Muscle layer of duodenum (tissue), 2 donors: ENCODE measurements around the gene SLC22A4.
A peak's percentile ranks its signal among the peaks of the same experiment; 100 is the strongest.

Experiments used
- H3K27ac ChIP-seq: one replicate; pipeline ENCODE4 v1.7.0; 2013; ENCODE audit warnings: mild to moderate bottlenecking, low read length
- H3K27me3 ChIP-seq: one replicate; pipeline ENCODE4 v1.7.0; 2013; ENCODE audit warnings: low read depth, mild to moderate bottlenecking, control low read depth, low read length
- H3K36me3 ChIP-seq, 2 donors: one replicate each; pipeline ENCODE4 v1.7.0; 2013; ENCODE audit warnings: low read length in 2 of 2, control low read depth in 1 of 2, mild to moderate bottlenecking in 1 of 2; ENCODE audit not compliant: insufficient read depth in 2 of 2, control insufficient read depth in 1 of 2
- H3K4me1 ChIP-seq, 2 donors: one replicate each; pipeline ENCODE4 v1.7.0; 2013; ENCODE audit warnings: low read length in 2 of 2, mild to moderate bottlenecking in 2 of 2, control low read depth in 1 of 2, moderate library complexity in 1 of 2; ENCODE audit not compliant: insufficient read depth in 2 of 2, control insufficient read depth in 1 of 2
- H3K4me3 ChIP-seq, 2 donors: one replicate each; pipeline ENCODE4 v1.7.0; 2013; ENCODE audit warnings: low read length in 2 of 2, low read depth in 1 of 2, mild to moderate bottlenecking in 1 of 2
- H3K9me3 ChIP-seq, 2 donors: one replicate each; pipeline ENCODE4 v1.7.0; 2013; ENCODE audit warnings: low read length in 2 of 2, control low read depth in 1 of 2, mild to moderate bottlenecking in 1 of 2; ENCODE audit not compliant: control insufficient read depth in 1 of 2
- donor health status: healthy.

SLC22A4 gene

DNA sequence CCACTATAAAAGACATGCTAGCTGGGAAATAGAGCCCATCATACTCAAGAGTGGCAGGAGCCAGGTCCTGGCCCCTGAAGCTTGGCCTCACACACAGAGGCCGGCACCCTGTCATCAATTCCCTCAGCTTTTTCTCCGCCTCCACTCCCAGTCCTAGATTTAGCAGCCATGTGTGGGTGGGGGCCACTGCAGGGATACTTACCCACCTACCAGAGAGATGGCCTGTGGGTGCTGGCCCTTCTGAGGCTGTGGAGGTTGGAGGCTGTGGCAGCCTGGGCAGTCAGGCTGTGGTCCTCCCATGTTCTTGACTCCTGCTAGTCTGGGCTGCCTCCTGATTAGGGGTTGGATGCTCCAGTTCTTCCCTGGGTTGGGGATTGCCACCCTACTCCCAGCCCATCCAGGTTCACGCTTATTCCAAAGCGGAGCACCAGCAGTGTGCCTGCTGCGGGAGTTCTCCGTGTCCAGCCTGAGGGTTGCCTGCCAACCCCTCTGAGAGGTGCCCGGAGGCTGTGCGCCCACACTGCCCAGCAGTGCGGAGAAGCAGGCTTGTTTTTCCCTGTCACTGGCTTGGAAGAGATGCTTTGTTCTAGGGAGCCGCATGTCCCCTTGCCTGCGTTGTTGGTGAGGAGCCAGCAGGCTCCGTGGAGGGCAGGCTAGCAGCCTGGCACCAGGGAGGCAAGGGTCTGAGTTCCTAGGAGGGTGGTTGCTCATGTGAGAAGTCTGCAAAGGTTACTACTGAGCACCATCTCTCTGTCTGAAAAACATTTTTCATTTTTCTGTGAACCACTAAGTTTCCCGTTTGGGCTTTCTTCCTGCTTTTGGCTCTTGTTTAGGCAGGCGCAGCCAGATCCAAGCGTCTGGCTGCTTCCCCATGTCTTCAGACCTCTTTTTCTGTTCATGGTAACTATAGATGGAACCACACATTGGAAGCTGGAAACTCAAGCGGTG lies 82.8 kb downstream of the SLC22A4 start:
- H3K27me3 ChIP-seq = no peaks in the 10 kb centered on the region
- no peak overlapping the region for H3K27ac ChIP-seq
- H3K36me3 ChIP-seq = peaks cover 7 to 11% of the 10 kb centered on the region in 2 donors
- H3K9me3 ChIP-seq = no peaks in the 10 kb centered on the region
- H3K4me3 ChIP-seq = no peak overlapping the region
- H3K4me1 ChIP-seq = peaks cover 9 to 21% of the 10 kb centered on the region in 2 donors

DNA sequence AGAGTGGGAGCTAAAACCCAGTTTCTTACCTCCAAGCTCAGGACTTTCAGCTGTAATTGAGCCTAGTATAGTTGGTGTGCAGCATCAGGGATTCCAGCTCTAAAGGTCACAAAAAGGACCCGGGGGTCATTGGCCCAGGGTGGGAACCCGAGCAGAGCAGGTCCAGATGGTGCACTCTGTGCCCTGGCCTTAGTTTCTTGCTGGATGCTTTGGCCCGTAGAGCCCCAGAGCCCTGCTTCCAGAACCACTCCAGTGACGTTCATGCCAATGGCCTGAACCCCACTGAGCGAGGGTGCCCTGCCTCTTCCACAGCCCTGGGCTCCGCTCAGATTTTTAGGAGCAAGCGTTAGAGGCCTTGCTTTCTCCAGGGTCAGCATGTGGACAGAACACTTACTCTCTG lies 83.5 kb downstream of the SLC22A4 start:
- Histone ChIP-seq H3K4me3 (no peak overlapping the region), H3K4me1 (peaks cover 5 to 14% of the 10 kb centered on the region in 2 donors), H3K27me3 (no peaks in the 10 kb centered on the region), H3K36me3 (peaks cover 7 to 11% of the 10 kb centered on the region in 2 donors), H3K9me3 (no peaks in the 10 kb centered on the region), H3K27ac (no peak overlapping the region)

GRCh38 chr5:132378580-132378979 lies 84.4 kb downstream of the SLC22A4 start:
- Histone ChIP-seq H3K9me3 (no peaks in the 10 kb centered on the region), H3K27me3 (no peaks in the 10 kb centered on the region), H3K27ac (no peak overlapping the region), H3K4me1 (peaks cover 5 to 13% of the 10 kb centered on the region in 2 donors), H3K36me3 (peaks cover 7 to 11% of the 10 kb centered on the region in 2 donors), H3K4me3 (no peak overlapping the region)

- no peak overlapping the region for H3K4me3 ChIP-seq
- H3K4me1 ChIP-seq = peaks cover 6 to 14% of the 10 kb centered on the region in 2 donors
- no peaks in the 10 kb centered on the region for H3K27me3 ChIP-seq
- H3K9me3 ChIP-seq = no peaks in the 10 kb centered on the region
- H3K36me3 ChIP-seq = peaks cover 14 to 21% of the 10 kb centered on the region in 2 donors
- H3K27ac ChIP-seq = no peak overlapping the region
Measured at GRCh38 chr5:132380047-132380446, 85.9 kb downstream of the SLC22A4 start.

GRCh38 chr5:132380741-132381140 lies 86.5 kb downstream of the SLC22A4 start:
- Histone ChIP-seq H3K9me3 (no peaks in the 10 kb centered on the region), H3K27me3 (no peaks in the 10 kb centered on the region), H3K4me3 (no peak overlapping the region), H3K36me3 (peaks cover 14 to 21% of the 10 kb centered on the region in 2 donors), H3K4me1 (peaks cover 13 to 21% of the 10 kb centered on the region in 2 donors), H3K27ac (no peak overlapping the region)

GRCh38 chr5:132381614-132382013 lies 87.4 kb downstream of the SLC22A4 start:
- Histone ChIP-seq H3K36me3 (peaks cover 14 to 21% of the 10 kb centered on the region in 2 donors), H3K4me1 (peaks cover 18 to 30% of the 10 kb centered on the region in 2 donors), H3K27me3 (no peaks in the 10 kb centered on the region), H3K27ac (no peak overlapping the region), H3K9me3 (no peaks in the 10 kb centered on the region), H3K4me3 (no peak overlapping the region)

DNA sequence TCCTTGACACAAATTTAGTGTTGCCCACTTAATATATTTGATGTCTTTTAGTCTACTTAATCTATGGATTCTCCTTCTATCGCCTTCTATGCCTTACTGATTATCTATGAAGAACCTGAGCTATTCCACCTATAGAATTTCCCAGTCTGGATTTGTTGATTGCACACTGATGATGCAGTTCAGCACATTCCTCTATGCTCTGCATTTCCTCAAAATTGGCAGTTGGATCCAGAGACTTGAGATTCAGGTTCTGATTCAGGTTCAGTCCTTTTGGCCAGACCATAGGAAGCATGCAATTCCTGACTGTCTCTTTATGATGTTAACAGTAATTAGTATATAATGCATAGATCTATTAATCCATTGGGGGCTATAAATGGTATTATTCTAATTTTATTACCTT lies 89.1 kb downstream of the SLC22A4 start:
- Histone ChIP-seq H3K27ac (no peak overlapping the region), H3K27me3 (no peaks in the 10 kb centered on the region), H3K4me3 (no peak overlapping the region), H3K4me1 (peaks cover 28 to 31% of the 10 kb centered on the region in 2 donors), H3K9me3 (no peaks in the 10 kb centered on the region), H3K36me3 (peaks cover 14 to 21% of the 10 kb centered on the region in 2 donors)

DNA sequence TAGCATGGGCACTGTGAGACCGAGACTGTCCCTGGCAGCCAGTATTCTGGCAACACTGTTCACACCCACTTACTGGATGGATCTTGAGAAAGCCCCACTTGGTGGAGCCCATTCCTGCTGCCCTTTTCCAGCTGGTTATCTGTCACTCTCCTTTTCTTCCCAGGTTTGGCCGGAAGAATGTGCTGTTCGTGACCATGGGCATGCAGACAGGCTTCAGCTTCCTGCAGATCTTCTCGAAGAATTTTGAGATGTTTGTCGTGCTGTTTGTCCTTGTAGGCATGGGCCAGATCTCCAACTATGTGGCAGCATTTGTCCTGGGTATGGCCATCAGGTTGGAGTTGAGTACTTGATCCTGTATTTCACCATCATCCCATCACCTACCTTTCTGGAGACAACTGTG lies 89.8 kb downstream of the SLC22A4 start:
- Histone ChIP-seq H3K36me3 (peaks cover 9 to 16% of the 10 kb centered on the region in 2 donors), H3K4me3 (no peak overlapping the region), H3K27me3 (no peaks in the 10 kb centered on the region), H3K4me1 (peaks cover 35 to 38% of the 10 kb centered on the region in 2 donors), H3K9me3 (no peaks in the 10 kb centered on the region), H3K27ac (no peak overlapping the region)

DNA sequence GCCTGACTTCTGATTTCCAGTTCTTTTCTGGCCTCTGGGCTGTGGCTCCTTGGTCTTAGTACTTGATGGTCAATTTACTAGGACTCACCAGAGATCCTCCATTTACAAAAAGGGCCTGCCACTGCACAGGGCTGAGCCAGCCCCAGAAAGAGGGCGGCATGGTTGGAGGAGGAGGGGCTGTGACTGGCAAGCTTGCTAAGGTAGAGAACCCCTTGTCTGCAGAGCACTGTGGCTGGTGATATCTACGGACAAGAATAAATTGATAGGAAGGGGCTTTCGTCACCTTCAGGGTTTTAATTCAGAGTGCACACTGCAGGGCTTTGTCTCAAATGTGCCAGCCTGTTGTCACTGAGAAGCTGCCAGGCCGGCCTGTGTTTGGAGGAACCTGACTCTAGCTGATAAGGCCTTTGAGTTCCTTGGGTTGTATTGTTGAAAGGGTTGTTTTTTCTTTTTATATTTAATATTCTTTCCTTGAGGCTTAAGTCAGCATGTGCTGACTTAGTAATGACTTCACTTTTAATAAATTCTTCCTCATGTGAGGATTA lies 90.4 kb downstream of the SLC22A4 start:
- Histone ChIP-seq H3K9me3 (no peaks in the 10 kb centered on the region), H3K4me1 (peaks cover 41 to 44% of the 10 kb centered on the region in 2 donors), H3K27me3 (no peaks in the 10 kb centered on the region), H3K4me3 (no peak overlapping the region), H3K36me3 (peaks cover 7 to 14% of the 10 kb centered on the region in 2 donors), H3K27ac (no peak overlapping the region)

DNA sequence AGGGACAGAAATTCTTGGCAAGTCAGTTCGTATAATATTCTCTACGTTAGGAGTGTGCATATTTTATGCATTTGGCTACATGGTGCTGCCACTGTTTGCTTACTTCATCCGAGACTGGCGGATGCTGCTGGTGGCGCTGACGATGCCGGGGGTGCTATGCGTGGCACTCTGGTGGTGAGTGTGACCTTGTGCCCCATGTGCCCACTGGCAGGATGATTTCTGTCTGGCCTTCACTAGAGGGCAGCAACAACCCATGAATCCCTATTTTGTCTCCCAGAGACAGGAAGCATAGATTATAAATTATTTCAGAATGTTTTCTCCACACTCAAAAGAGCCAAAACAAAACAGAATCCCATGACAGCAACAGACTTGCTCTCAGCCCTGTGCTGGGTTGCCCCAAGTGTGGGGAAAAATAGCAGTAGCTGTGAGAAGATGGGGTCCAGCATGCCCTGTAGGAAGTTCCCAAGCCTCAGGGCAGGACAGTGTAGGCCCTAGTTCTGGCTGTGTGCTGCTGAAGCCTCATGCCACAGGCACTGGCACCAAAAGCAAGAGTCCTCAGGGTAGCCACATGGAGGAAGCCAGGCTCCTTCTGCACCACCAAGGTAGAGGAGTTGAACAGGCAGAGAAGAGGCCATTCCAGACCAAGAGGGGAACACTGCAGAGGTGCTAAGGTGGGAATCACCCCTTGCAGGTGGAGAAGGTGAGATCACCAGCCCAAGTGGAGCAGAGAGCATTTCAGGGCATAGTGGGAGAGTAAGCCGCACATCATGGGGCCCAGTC lies 91.3 kb downstream of the SLC22A4 start:
- peaks cover 7 to 10% of the 10 kb centered on the region in 2 donors for H3K36me3 ChIP-seq
- H3K4me3 ChIP-seq = no peak overlapping the region
- peak overlapping the region; percentile 67 for H3K27ac ChIP-seq
- H3K27me3 ChIP-seq = no peaks in the 10 kb centered on the region
- H3K9me3 ChIP-seq = no peaks in the 10 kb centered on the region
- H3K4me1 ChIP-seq = peaks cover 44 to 51% of the 10 kb centered on the region in 2 donors
